ENCODE data around the gene SENP2. TPM values are rescaled to one million over a fixed set of nuclear protein-coding genes. Genes with fewer than 3 reads are reported as not detected.

Gene SENP2
- total and polyA plus RNA-seq, 9 of the 15 experiments (the other 6 are each of a cell fraction or from before 2014, with no cell fraction given): 11.8 to 67.1 (median 41.1) TPM

DNA sequence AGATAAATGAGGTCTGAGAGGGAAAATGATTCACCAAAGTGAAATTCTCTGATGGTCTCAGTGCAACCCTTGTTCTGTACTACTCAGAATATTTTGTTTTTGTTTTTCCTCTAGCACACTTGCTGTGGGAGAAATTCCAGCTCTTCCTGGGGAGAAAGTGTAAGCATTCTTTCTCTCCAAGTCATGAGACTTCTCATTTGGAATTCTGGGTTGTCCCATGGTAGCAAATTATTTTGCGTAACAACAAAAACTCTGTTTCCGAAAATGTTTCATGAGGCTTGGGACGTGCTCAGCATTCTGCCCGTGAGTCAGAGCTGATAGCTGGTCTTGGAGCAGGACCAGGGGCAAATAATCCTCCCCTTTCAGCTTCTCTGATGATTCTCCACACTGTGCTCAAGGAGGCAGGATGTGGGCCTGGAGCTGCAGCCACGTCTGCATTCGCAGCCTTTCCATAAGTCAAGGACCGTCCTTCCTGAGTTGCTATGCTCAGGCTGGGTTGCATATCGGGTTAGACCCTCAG lies 70.3 kb downstream of the SENP2 start (continued):
- TF ChIP-seq MBD2 (IDR thresholded peaks at IDR 0.05; ENCODE audit: borderline replicate concordance, low read depth): no peak
- no peak for TF ChIP-seq NCOA6 (IDR thresholded peaks at IDR 0.05)
- TF ChIP-seq ZNF717 (CRISPR knock-in tag; IDR thresholded peaks at IDR 0.05): no peak
- no peak for TF ChIP-seq NRF1 (conservative IDR thresholded peaks at IDR 0.05 in 1 of 2, IDR thresholded peaks at IDR 0.05 in 1 of 2)
- TF ChIP-seq, protein P1, sequence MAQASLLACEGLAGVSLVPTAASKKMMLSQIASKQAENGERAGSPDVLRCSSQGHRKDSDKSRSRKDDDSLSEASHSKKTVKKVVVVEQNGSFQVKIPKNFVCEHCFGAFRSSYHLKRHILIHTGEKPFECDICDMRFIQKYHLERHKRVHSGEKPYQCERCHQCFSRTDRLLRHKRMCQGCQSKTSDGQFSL (CRISPR knock-in tag; IDR thresholded peaks at IDR 0.05): no peak
- TF ChIP-seq, protein P1 (tag; IDR thresholded peaks at IDR 0.05): no peak

DNA sequence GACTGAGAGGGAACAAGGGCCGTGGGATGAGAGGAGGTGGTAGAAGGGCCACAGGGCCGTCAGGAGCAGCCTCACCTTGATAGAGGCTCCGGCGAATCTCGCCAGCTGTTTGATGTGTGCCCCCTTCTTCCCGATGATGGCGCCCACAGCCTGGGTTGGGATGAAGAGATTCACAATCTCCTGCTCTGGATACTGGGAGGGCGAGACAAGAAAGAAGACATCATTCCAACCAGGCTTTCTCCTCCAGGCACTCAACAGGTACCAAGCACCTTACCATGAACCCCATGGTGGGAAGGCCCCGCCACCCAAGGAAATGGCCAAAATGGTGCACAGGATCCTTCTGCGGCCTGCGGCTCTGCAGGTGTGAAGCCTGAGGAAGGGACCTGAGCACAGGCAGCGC lies 71.1 kb downstream of the SENP2 start:
- WGBS (ENCODE audit: insufficient coverage, low coverage, missing lambda C conversion rate): 94% methylated on average over 8 of the region's 12 CpGs
- no peak overlapping the region for H3K4me2 ChIP-seq (ENCODE audit: insufficient read depth, low read length)
- H3K9ac ChIP-seq (ENCODE audit: insufficient read depth in 1 of 2, low read depth in 2 of 2, low read length in 2 of 2): no peak overlapping the region; a peak in 1 of 4 replicates
- ATAC-seq (no peak), DNase-seq (ENCODE audit: extremely low read depth in 1 of 4, low spot score in 3 of 4) (no peak), FAIRE-seq (no peak)
- peaks cover 2 to 7% of the 10 kb centered on the region in 2 experiments; a peak in 4 of 5 replicates for H3K4me1 ChIP-seq (replicated peaks in 1 of 2; ENCODE audit: control insufficient read depth in 2 of 2, insufficient read depth in 2 of 2, low read length in 2 of 2)
- no peaks in the 10 kb centered on the region for H3K9me3 ChIP-seq (replicated peaks; ENCODE audit: control insufficient read depth, insufficient read depth, low read depth, low read length)
- H3K36me3 ChIP-seq (ENCODE audit: control insufficient read depth, insufficient read depth, low read length): peaks cover 58% of the 10 kb centered on the region
- no TSS peak for BruUV-seq (replicated peaks)
- intact Hi-C loops (cut with micrococcal nuclease): no loop called here
- H4K20me1 ChIP-seq (replicated peaks; ENCODE audit: control insufficient read depth, insufficient read depth, low read length): 0 out of 2 replicates have a peak, but pooled peaks cover 4% of the 10 kb centered on the region
- no peak overlapping the region for H3K27ac ChIP-seq (ENCODE audit: extremely low read depth, low read depth, low read length)
- H3K9me1 ChIP-seq (ENCODE audit: control insufficient read depth, insufficient read depth, low read length): peaks cover 4% of the 10 kb centered on the region
- POLR2A ChIA-PET: interaction anchor here (0.8 kb wide), 2 partner anchors 206 to 256 kb away, joined by 3 read pairs; no protein-coding TSS in a partner anchor
- CTCF ChIA-PET (ENCODE audit: low intra/inter-chr PET ratio): no interaction called here
- no peak overlapping the region for H2AFZ ChIP-seq (ENCODE audit: low read depth, low read length)
- no peaks in the 10 kb centered on the region for H3K79me2 ChIP-seq (ENCODE audit: control insufficient read depth, insufficient read depth, low read length)
- H3K4me3 ChIP-seq: no peak overlapping the region
- H3K27me3 ChIP-seq (ENCODE audit: control insufficient read depth in 2 of 2, insufficient read depth in 2 of 2, low read length in 2 of 2): no peaks in the 10 kb centered on the region
- TF ChIP-seq ARID2 (IDR thresholded peaks at IDR 0.05) (no peak), TCF7L2 (IDR thresholded peaks at IDR 0.05; ENCODE audit: low read depth, low read length) (no peak), PRMT5 (CRISPR knock-in tag; IDR thresholded peaks at IDR 0.05) (no peak), ZBTB8A (IDR thresholded peaks at IDR 0.05; ENCODE audit: partially characterized antibody) (no peak), ZNF140 (CRISPR knock-in tag; IDR thresholded peaks at IDR 0.05) (no peak), GATAD2A (IDR thresholded peaks at IDR 0.05) (no peak), ZNF695 (CRISPR knock-in tag; IDR thresholded peaks at IDR 0.05) (no peak), SIN3A (IDR thresholded peaks at IDR 0.05; ENCODE audit: borderline replicate concordance in 2 of 2, control insufficient read depth in 1 of 2, low read depth in 2 of 2, low read length in 2 of 2) (no peak)
- TF ChIP-seq, protein P2, sequence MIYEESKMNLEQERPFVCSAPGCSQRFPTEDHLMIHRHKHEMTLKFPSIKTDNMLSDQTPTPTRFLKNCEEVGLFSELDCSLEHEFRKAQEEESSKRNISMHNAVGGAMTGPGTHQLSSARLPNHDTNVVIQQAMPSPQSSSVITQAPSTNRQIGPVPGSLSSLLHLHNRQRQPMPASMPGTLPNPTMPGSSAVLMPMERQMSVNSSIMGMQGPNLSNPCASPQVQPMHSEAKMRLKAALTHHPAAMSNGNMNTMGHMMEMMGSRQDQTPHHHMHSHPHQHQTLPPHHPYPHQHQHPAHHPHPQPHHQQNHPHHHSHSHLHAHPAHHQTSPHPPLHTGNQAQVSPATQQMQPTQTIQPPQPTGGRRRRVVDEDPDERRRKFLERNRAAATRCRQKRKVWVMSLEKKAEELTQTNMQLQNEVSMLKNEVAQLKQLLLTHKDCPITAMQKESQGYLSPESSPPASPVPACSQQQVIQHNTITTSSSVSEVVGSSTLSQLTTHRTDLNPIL (CRISPR knock-in tag; IDR thresholded peaks at IDR 0.05): no peak
- TF ChIP-seq, protein P3, sequence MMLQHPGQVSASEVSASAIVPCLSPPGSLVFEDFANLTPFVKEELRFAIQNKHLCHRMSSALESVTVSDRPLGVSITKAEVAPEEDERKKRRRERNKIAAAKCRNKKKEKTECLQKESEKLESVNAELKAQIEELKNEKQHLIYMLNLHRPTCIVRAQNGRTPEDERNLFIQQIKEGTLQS (IDR thresholded peaks at IDR 0.05): no peak
- TF ChIP-seq, protein P3 (CRISPR knock-in tag; conservative IDR thresholded peaks at IDR 0.05): no peak
- in situ Hi-C loops (cut with MboI): no loop called here
